GM12875 (cell line): Measurements from ENCODE around the gene XKRX.

ENCODE experiments used
- H3K4me3 ChIP-seq: one replicate; pipeline ENCODE4 v1.5.1; 2011; ENCODE audit warnings: low read depth, low read length, control low read depth
- TF ChIP-seq, protein P1 (sequence below): IDR thresholded peaks from 2 replicates; pipeline ENCODE4 v1.5.1; 2011; ENCODE audit warnings: low read depth, mild to moderate bottlenecking, control low read depth, inconsistent platforms, low read length, moderate library complexity, borderline replicate concordance; ENCODE audit not compliant: insufficient read depth

XKRX gene

DNA sequence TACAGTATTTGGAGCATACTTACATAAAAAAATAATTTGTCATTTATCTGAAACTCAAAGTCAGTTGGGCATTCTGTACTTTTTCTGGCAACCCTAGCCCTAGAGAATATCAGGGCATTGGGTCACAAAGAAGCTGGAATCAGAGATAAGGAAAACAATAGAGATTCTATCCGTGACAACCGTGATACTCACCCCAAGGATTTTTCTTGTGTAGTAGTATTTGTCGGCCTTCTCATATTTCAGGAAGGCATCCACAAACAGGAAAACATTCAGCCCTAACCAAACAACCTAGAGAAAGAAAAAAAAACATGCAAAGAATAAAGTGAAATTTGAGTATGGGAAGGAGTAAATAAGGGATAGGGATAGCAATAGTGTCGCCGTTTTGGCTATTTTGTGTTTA lies 58.2 kb downstream of the XKRX start:
- TF ChIP-seq, protein P1, sequence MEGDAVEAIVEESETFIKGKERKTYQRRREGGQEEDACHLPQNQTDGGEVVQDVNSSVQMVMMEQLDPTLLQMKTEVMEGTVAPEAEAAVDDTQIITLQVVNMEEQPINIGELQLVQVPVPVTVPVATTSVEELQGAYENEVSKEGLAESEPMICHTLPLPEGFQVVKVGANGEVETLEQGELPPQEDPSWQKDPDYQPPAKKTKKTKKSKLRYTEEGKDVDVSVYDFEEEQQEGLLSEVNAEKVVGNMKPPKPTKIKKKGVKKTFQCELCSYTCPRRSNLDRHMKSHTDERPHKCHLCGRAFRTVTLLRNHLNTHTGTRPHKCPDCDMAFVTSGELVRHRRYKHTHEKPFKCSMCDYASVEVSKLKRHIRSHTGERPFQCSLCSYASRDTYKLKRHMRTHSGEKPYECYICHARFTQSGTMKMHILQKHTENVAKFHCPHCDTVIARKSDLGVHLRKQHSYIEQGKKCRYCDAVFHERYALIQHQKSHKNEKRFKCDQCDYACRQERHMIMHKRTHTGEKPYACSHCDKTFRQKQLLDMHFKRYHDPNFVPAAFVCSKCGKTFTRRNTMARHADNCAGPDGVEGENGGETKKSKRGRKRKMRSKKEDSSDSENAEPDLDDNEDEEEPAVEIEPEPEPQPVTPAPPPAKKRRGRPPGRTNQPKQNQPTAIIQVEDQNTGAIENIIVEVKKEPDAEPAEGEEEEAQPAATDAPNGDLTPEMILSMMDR: no peak
- H3K4me3 ChIP-seq: no peak overlapping the region

DNA sequence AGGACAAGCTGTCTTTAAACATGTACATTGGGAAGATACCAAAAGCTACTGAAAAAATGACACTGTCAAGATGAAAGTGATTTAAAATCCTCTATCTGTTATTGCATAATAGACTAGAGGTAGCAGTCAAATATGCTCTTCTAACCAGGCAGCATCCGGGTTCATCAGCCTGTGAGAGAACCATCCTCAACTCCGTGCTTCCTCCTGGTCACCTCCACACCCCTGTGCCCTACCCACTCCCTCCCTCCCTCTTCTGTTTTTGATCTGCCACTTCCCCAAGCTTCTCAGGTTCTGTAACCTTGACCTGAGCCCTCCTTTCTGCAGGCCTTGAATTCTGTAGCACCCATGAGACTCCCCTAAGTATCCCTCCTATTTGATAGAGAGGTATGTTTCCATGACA lies 60.4 kb downstream of the XKRX start:
- H3K4me3 ChIP-seq: no peak overlapping the region
- TF ChIP-seq, protein P1: no peak

DNA sequence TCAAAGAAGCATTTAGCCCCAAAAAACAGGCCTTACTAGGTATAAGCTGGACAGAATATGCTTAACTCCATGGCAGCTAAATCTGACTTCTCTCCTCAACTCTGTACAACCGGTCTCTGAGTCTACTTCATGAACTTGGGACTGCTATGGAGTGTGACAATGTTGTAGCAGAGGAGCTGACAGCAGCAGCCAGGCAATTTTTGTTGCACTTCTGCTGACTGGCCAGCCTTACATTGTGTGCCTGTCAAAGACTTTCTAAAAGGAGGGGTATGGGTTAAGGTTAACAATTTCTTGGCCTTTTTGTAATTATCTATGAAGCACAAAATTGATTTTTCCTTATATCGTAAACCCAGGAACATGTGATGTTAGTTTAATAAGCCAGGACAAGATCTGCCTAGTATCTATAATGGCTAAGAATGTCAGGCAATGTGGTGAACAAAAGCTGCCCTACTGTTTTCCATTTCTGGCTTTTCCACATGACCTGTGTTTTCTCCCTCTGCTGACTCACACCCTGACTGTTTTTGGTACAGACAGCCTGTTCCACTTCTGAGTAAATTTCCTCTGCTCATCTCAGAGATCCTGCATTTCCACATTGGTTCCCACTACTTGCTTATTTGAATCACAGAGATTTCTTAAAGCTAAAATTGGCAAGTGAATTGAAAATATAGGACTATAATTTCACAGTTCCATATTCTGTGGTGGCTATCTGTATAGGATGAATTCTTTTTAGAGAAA lies 63.9 kb downstream of the XKRX start:
- TF ChIP-seq, protein P1: no peak
- H3K4me3 ChIP-seq: no peak overlapping the region
